ENCODE measurements around the gene AR.

- no peak for TF ChIP-seq EZH2 (IDR thresholded peaks at IDR 0.05; ENCODE audit: low read depth)
- no peak for TF ChIP-seq CTCF (conservative IDR thresholded peaks at IDR 0.05)
Measured at GRCh38 chrX:67599532-67599931, 55.7 kb downstream of the AR start.
